NCI-H1930 (cell line): Measurements from ENCODE around the gene KCNK10.

Experiments
- DNase-seq, 2 experiments: peaks; one replicate each; lab custom pipeline; 2025; lab: John Stamatoyannopoulos, UW

The KCNK10 gene

GRCh38 chr14:88184956-88185355 is 138.1 kb downstream of the KCNK10 start:
- no peak for DNase-seq

- no peak for DNase-seq
Observed at GRCh38 chr14:88181072-88181471, 142.0 kb downstream of the KCNK10 start.

GRCh38 chr14:88179716-88180115 is 143.4 kb downstream of the KCNK10 start:
- DNase-seq: no peak

GRCh38 chr14:88170333-88170732 is 152.7 kb downstream of the KCNK10 start:
- peak in 1 of 2 experiments; percentile 11 for DNase-seq

GRCh38 chr14:88168498-88169165 is 154.4 kb downstream of the KCNK10 start:
- no peak for DNase-seq

- DNase-seq: no peak
Observed at GRCh38 chr14:88168025-88168424, 155.0 kb downstream of the KCNK10 start.

GRCh38 chr14:88166616-88167015 is 156.5 kb downstream of the KCNK10 start:
- DNase-seq: no peak

GRCh38 chr14:88164906-88165534 is 158.0 kb downstream of the KCNK10 start:
- no peak for DNase-seq

- no peak for DNase-seq
Observed at GRCh38 chr14:88163731-88164255, 159.3 kb downstream of the KCNK10 start.

GRCh38 chr14:88156127-88156526 is 166.9 kb downstream of the KCNK10 start:
- no peak for DNase-seq

- DNase-seq: no peak
Observed at GRCh38 chr14:88154926-88155325, 168.1 kb downstream of the KCNK10 start.

- no peak for DNase-seq
Observed at GRCh38 chr14:88154321-88154720, 168.7 kb downstream of the KCNK10 start.

GRCh38 chr14:88146881-88147649 is 176.0 kb downstream of the KCNK10 start:
- no peak for DNase-seq

GRCh38 chr14:88143810-88144209 is 179.3 kb downstream of the KCNK10 start:
- no peak for DNase-seq

GRCh38 chr14:88142997-88143396 is 180.1 kb downstream of the KCNK10 start:
- no peak for DNase-seq

GRCh38 chr14:88140874-88141273 is 182.2 kb downstream of the KCNK10 start:
- DNase-seq: no peak

- DNase-seq: no peak
Observed at GRCh38 chr14:88137327-88137726, 185.7 kb downstream of the KCNK10 start.
